Fibroblast of upper back skin (primary cell): ENCODE data around the gene PTGER3.

Experiments used
- DNase-seq: peaks from one replicate; pipeline ENCODE4 v3.0.0-alpha.2; 2013

The PTGER3 gene

DNA sequence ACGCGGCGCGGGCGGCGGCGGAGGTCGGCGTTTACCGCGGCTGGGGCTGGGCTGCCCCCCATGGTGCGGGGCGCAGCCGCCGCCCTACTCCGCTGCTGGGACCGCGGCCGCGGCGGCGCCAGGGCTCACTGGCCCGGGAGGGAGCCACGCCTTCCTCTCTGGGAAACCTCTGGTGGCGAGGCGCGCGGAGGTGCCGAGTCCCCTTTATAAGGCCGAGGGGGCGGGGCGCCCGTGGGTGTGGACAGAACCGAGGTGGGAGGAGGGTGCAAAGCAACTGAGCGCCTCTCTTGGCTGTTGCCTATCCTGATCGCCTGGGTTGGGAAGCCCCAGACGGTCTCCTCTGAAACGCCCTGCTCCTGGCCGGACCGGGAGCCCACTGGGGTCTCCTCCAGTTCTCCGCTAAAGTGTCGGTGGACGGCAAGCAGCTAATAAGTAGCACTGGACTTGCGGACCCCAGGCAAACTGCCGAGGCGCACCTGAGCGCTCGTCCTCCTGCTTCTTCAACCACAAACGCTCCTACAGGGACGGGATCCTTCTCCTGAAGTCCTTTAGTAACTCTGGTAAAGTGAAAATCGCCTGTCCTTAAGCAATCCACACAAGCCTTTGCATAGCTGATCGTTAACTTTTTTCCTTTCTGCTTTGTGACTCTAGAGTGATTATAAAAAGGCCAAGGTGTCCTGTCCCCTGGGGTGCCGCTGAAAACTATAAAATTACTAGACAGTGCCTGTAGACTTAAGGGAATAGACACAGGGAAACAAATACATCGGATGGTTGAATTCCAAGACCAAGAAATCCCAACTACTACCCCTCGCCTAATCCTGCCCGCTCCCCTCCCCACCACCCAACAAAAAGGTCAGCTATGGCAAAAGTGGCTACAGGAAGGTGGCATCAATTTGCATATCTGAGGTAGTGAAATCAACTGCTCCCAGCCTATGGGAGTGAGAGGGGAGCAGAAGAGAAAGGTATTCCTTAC is at the start of gene PTGER3:
TSS of gene PTGER3 (minus strand) at position 182 of the 973 bp plus-strand sequence. CDS start 239 bp downstream, outside the sequence.
- peak; percentile 17 for DNase-seq

DNA sequence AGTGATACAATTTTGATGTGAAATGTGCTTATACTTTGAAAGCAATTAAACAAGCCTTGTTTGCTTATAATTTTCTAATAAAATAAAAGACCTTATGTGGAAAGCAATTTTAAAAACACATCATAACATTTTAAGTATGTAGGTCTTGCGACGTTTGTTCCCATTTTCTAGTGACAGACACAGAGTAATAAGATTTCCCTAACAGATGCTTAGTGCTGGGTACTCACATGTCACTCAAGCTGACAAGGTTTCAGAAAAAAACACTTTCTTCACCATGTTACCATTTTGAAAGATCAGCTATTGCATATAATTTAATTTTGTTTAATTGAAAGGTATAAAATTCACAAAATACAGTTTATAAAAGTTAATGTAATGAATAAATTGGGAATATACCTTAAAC is 47.3 kb upstream of the PTGER3 start:
- DNase-seq: no peak

DNA sequence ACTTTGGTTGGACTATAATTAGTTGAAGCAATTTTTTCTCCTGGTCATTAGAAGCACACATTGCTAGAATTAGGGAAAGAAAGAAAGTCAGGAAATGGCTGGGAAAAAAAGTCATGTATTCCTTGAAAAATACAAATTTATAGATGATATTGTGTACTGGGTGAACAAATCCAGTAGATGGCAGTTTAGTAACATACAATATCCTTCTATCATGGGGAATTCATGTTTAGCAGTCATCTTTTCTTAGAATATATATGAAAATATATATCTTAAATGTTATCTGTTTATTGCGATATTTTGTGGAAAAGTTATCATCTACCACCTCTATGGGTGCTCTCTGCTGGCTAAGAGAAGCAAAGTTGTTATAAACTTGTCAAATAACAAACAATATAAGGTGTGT is 46.3 kb upstream of the PTGER3 start:
- DNase-seq: peak; percentile 23

DNA sequence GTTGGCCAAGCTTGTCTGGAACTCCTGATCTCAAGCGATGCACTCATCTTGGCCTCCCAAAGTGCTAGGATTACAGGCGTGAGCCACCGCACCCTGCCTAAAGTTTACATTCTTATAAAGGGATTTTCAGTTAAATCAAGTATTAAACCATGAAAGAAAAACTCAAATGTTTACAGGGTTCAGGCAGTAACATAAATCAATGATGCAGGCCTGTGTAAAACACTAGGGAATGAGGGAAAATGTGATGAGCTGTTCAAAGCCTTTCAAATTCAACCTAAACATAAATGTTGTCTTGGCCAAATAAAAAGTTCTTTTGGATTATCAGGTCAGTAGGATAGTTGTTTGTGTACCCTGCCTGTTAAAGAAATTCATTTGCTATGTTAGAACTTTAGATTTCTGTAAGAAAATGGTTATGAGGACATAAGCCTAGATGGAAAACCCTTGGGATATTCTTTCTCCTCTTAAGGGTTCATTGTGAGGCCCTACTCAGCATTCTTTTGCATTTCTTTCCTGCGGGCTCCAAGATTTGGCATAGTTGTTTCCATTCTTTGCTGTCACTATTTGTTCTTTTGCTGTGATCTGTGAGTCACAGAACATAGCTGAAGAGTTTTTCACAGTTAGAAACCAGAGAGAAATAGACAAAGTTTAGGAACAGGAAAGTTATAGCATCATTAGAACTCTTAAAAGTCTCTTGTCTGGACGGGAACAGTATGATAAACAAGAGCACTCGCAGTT is 42.1 kb upstream of the PTGER3 start:
- peak; percentile 85 for DNase-seq

DNA sequence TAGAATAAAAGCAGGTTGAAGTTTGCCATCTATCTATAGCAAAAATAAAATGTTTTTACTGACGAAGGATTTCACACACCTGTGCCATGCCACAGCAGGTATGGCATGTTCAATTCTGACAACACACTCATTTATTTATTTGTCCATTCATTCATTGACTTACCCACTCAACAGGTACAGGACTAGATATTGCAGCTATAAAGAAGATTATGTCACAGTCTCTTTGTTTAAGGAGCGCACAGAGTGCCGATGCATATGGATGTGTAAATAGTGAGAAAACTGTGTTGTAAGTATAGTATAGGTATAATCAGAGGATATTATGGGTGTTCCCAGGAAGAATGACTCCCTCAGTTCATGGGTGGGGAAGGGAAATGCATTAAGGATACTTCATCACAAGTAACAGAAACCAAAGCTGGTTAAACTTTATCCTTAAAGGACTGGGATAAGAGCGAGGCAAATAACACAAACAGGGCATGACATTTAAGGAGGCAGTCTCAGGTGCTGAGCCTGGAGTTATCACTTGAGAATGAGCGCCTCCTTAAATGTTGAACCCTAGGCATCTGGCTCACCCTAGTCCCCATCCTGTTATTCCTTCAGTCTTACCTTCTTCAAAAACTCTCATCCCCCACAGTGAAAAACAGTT is 41.1 kb upstream of the PTGER3 start:
- DNase-seq: no peak

DNA sequence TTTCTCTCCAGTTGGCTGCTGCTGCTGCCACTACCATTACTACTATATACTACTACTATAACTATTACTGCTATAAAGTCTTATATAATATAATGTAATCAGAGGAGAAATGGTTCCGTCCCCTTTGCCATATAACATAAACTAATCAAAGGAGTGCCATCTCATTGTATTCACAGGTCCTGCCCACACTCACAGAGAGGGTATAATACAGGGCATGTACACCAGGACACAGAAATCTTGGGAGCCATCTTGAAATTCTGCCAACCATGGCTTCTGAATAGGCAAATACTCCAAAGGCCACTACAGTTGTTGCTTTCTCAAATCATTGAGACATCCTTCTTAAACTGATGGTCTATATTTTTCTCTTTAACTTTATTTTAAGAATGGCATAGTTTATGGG is 40.1 kb upstream of the PTGER3 start:
- no peak for DNase-seq

DNA sequence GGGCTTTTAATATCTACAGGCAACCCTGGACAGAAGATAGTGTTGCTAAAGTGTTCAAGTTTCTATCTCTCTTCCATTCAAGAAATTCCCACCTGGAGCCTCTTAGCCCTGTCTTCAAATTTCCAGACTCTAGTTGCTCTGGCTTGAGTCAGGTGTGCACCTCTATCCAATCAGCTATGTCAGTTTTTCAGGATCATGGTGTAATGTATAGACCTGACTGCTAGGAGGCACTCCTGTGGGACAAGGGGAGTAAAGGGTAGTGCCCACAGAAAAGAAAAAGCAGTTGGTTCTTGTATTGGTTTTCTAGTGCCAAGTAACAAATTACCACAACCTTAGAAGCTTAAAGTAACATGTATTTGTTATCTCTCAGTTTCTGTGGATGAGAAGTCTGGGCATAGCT is 39.4 kb upstream of the PTGER3 start:
- no peak for DNase-seq

DNA sequence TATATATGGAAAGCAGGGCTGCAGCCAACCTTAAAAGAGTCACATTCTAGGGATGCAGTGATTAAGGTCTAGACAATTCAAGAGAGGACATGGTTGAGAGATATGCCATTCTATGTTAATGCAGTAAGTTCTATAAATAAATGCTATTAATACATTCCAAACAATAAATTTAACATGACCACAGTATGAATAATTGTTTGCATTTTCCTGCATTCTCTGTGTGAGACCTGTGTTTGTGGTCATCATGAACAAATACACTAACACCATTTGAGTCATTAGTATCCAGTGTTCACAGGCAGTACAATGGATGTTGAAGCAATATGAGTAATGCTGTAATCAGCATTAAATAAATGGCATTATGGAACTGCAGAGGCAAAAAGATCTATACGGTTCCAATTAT is 38.7 kb upstream of the PTGER3 start:
- peak; percentile 72 for DNase-seq

DNA sequence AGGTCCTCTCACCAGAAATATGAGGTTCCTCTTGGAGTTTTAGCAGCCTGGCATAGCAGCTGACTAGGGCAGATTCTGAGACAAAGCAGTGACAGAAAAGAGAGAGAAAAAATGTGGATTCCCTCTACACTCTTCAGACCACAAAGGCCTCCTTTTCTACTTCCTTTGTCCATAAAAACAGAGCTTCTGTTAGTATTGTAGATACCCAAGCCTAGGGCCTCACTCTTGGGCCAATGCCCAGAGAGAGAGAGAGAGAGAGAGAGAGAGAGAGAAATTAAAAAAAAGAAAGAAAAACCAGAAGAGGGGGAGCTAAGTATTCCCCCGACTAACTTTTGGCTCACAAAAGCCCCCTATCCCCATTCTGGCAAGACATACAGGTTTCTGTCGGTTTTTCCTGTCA is 35.7 kb upstream of the PTGER3 start:
- no peak for DNase-seq

DNA sequence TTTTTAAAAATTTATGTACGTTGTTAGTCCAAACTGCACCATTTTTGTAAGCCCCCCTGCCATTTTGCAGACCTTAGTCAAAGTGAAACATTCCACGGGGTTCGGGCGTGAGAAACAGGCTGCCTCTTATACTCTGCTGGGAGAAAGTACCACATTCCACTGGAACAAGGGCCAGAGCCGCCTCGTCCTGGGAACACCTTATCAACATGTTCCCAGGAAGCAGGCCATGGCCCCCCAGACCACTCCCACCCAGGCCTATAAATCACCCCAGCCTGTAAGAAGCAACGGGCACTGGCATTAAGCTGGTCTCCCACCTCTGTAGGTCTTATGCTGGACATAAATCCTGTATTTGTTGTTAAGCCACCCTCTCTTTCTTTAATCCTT is 34.1 kb upstream of the PTGER3 start:
- no peak for DNase-seq

DNA sequence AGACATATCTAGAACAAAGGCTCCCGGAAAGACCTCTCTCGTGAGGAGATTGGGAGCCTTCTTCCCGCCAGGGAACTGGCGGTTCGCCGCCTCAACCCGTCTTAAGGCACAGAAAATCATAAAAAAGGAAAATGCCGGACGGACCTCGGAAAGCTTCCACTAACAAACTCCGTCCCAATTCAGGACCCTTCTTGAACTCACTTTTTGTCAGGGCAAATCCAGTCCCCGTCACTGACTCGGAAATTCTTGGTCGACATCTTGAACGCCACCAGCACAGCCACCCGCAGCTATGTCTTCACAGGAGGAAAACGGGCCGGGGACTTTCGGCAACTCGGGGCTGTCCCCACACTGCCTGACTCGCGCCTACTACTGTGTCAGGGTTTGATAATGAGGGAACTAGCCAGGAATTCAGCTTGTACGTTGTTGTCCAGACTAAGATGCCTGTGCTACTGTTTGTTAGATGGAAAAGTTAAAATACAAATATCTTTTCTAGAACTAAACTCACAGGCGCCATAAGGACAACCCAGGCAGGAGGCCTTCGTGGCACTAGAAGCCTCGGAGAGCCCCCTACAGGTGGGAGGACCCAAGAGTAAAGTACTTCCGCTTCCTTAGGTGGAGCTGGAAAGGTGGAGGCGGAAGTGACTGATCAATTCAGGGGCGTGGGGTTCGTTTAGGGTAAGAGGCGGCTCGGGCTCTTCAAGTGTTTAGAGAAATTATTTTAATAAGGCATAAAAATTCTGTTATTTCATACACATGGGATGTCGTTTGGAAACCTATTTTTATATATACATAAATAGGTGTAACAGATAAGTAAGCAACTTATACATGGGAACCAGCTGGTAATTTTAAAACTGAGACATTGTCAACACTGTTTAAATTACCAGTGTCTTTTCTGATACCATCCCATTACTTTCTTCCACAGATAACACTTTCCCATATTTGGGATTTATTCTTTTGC is 33.4 kb upstream of the PTGER3 start, which contains the start of gene ZRANB2:
TSS of gene ZRANB2 (minus strand) at position 297 of the 958 bp plus-strand sequence. CDS start at position 257, 40 bp downstream.
- DNase-seq: peak; percentile 97

DNA sequence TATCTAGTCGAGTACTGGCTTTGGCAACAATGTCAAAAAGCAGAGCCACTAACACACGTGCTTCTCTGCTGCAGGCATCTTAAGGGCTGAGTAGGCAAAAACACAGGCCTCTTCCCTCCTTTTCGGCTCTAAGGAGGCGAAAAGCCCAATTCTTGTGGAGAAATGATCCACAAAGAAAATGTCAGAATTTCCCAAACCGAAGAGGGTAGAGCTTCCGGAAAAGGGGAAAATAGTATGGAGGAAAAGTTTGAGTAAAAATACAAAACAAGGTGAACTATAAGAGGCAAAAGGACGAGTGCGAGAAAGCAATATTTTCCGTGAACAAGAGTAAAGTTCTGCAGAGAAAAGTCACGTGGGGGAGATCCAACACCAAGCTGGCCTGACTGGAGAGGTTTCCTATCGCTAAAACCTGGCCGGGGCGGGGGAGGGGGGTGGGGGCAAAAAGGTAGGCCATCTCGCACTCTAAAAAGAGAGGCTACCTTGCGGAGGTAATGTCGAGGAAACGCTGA is 32.7 kb upstream of the PTGER3 start:
- DNase-seq: peak; percentile 6

DNA sequence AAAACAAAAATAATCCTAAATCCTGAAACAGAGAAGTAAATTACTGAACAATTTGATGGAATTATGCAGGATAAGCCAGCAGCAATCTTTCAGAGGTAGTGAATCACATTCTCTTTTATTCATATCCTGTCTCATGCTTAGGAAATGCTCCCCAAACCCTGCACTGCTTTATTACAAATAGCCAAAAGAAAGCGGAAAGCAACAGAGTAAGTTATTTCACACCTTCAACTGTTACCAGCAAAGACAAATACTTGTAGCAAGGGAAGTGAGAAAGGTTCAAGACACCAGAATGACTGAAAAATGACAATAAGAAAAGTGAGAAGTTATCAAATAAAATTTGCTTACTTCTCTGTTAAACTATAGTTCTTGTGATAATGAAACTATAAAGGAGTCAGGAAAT is 27.1 kb upstream of the PTGER3 start:
- no peak for DNase-seq

DNA sequence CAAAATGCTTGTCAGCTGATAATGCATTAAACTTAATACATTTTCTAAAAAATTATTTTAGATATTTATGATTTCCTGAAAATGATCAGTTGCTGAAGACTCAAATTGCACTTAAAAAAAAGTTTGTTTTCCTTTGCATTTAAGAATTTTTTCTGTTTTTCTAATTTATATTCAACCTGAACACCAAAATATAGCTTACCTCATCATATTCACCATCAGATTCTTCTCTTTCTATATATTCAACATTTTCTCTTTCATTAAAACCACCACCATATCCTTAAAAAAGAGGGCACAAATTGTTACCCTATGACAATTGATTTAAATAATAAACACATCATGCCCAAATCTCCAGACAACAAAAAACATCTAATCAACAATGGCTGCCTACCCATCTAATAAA is 24.7 kb upstream of the PTGER3 start:
- DNase-seq: no peak

DNA sequence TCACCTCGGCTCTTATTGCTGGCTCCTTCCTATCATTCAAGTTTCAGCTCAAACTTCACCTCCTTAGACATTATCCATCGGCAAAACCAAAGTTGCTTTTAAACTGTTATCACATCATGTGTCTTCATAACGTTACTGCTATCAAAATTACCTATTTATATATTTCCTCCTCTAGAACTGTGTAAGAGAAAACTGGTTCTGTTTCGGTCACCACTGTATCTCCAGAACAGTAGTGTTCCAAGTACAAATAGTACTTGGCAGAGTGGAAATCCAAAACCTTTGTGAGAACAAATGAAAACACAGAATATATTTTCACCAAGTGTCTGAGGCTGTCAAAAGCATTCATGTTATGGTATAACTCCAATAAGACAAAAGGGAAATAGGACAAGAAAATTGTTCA is 24.1 kb upstream of the PTGER3 start:
- DNase-seq: no peak

DNA sequence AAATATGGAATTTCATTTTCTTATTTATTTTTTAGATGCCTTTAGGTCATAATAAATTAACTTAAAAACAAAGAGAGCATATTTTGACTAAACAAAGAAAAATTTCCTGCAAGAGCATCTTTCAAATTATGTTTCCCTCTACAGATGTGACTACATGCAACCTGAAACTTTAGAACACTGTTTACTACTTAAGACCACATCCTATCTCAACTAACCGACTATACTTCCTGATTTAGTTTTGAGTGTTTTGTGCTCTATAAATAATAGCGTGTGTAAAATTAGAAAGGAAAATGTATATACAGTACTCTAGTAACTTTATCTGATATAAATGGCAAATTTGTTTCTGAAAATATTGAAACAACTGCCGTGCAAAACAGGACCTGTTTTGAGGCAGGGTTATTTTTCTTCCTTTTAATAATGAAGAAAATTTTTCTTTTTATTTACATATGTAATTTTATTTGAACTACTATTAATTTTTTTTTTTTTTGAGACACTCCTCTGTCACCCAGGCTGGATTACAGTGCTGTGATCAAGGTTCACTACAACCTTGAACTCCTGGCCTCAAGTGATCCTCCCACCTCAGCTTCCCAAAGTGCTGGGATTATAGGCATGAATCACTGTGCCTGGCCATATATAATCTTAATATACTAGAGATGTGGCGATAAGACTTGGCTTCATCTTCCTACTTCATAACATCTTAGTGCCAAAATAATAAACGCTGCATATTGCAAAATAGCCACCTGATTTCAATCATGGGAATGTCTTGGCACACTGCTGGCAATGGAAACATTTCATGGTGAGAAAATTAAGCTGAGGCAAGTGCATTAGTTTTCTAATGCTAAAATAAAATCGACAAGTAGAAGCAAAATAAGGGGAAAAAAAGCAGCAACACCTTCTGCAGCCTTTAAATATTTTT is 21.0 kb upstream of the PTGER3 start:
- no peak for DNase-seq

DNA sequence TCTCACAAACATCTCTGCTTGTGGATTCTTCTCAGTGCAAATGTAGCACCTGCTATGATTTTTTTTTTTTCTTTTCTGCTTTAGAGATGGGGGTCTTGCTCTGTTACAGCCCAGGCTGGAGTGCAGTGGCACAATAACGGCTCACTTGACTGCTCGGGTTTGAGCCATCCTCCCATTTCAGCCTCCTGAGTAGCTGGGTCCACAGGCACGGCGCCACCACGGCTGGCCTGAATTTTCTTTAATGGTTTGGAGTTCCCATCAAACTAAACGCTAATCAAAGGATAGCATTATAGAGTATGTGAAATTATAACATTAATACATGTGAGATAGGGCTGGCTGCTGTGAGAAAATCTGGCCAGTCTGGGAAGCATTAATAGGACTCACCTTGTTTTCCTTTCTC is 7.2 kb upstream of the PTGER3 start:
- no peak for DNase-seq

DNA sequence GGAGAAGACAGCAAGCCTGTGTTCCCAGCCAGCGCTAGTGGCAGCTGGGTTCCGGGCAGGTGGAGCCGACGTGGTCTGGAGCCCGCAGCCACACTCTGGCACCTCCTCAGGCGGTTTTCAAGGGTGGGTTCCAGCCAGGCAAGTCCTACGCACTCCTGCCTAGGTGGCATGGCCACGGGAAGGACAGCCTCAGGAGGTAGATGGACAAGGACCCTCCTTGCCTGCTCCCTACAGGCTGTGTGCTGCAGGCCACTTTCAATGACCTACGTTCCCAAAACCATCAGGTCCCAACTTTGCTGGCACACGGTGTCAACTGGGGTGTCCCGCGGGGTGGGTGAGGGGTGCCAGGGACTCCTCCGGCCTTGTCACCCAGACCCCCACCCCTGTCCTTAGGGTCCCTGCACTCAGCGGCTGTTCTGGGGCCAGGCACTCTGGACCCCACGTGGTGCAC is 6.7 kb upstream of the PTGER3 start:
- DNase-seq: no peak

DNA sequence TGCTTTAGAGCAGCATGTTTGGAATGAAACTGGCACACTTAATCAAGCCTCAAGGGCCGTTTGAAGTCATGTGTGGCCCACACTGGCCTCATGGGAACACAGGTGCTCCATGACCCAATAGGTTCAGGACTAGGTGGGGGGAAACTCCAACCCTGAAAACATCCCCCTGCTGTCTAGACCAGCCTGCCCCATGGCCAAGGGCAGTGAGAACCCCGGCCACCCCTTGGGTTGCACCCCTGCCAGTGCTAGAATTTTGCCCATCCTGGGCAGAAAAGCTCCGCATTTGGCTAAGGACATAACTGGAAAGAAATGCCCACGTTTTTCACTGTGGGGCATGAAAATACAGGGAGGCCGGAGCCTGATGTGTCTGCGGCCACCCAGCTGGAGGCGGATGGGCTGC is 6.1 kb upstream of the PTGER3 start:
- DNase-seq: no peak

DNA sequence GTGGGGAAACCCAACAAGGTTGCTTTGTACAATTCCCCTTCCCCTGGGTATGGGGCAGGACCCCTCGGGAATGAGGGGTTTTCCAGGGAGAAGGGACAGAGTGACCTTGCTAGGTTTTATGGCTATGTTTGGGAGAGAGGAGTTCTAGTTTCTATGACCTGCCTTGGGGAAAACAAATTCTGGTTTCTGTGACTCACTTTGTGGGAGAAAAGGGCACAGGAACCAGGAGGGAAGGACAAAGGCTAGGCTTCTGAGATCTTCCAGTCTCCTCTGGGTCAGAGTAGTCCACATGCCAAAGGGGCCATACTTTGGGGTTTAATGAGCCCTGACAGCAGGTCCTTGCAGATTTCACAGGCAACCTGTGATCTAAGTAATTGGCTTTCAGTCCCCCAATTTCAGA is 5.5 kb upstream of the PTGER3 start:
- no peak for DNase-seq
